Calu3 (cell line): ENCODE data around the gene DYSF. TPM values are rescaled to one million over a fixed set of nuclear protein-coding genes. Genes with fewer than 3 reads are reported as not detected.

Experiments
- BruUV-seq: library from RNA; stranded (reverse); fragments of 400-500 nt; replicated peaks from 2 replicates; lab custom pipeline; 2021; lab: Mats Ljungman, UMichigan
- CTCF ChIA-PET: fragments of 300-600 bp; sonication (Branson Sonifier 250); formaldehyde crosslinking; loops from one replicate; lab custom pipeline; 2022; ENCODE audit warnings: antibody characterized with exemption; lab: Charles Lee
- DNase-seq: peaks from one replicate; pipeline ENCODE4 v3.0.0; 2022
- H3K27ac Mint-ChIP-seq: one replicate; pipeline ENCODE4 v1.8.0; 2022; ENCODE audit warnings: mixed read lengths; ENCODE audit not compliant: unreplicated experiment
- H3K27me3 Mint-ChIP-seq: one replicate; pipeline ENCODE4 v1.8.0; 2022; ENCODE audit warnings: mixed read lengths; ENCODE audit not compliant: unreplicated experiment
- H3K36me3 Mint-ChIP-seq: one replicate; pipeline ENCODE4 v1.8.0; 2022; ENCODE audit warnings: mild to moderate bottlenecking, moderate library complexity, mixed read lengths; ENCODE audit not compliant: insufficient read depth, unreplicated experiment
- H3K4me1 Mint-ChIP-seq: one replicate; pipeline ENCODE4 v1.8.0; 2022; ENCODE audit warnings: mild to moderate bottlenecking, low read depth, mixed read lengths; ENCODE audit not compliant: unreplicated experiment
- H3K4me3 Mint-ChIP-seq: one replicate; pipeline ENCODE4 v1.8.0; 2022; ENCODE audit warnings: mild to moderate bottlenecking, low read depth, moderate library complexity, mixed read lengths; ENCODE audit not compliant: unreplicated experiment
- H3K9me3 Mint-ChIP-seq: one replicate; pipeline ENCODE4 v1.8.0; 2022; ENCODE audit warnings: low read depth, mixed read lengths; ENCODE audit not compliant: unreplicated experiment
- CTCF ChIP-seq: fragments of 200-600 bp; IDR thresholded peaks from one replicate; pipeline ENCODE4 v1.8.0; 2022; ENCODE audit warnings: antibody characterized with exemption; ENCODE audit not compliant: unreplicated experiment
- intact Hi-C: fragments of 100-400 bp; cut with micrococcal nuclease; formaldehyde crosslinking; loops from one replicate; pipeline ENCODE4 v1.10.0; 2022; ENCODE audit not compliant: unreplicated experiment
- total RNA-seq: library from RNA; stranded (reverse); gene quantifications from 2 replicates; pipeline ENCODE4 v1.2.3, GENCODE V29; 2022

Gene DYSF
- total RNA-seq, 1 experiment from 2014 or later: 3.2 TPM

GRCh38 chr2:71457123-71457915 lies 4.0 kb downstream of the DYSF start:
- Mint-ChIP-seq H3K36me3 (peaks cover 7% of the 10 kb centered on the region), H3K27ac (no peak overlapping the region), H3K4me1 (peaks cover 39% of the 10 kb centered on the region), H3K27me3 (peaks cover 29% of the 10 kb centered on the region), H3K9me3 (no peaks in the 10 kb centered on the region), H3K4me3 (no peak overlapping the region)
- CTCF ChIA-PET: interaction anchor here (0.9 to 2.2 kb wide), 2 partner anchors 53 to 57 kb away, joined by 5 to 8 read pairs; no protein-coding TSS in a partner anchor
- TF ChIP-seq CTCF: no peak
- no TSS peak for BruUV-seq
- no peak for DNase-seq
- intact Hi-C loops: no loop called here

GRCh38 chr2:71457923-71458322 lies 4.6 kb downstream of the DYSF start:
- TF ChIP-seq CTCF: no peak
- Mint-ChIP-seq H3K27me3 (peaks cover 23% of the 10 kb centered on the region), H3K4me1 (peaks cover 39% of the 10 kb centered on the region), H3K9me3 (no peaks in the 10 kb centered on the region), H3K27ac (no peak overlapping the region), H3K4me3 (no peak overlapping the region), H3K36me3 (peaks cover 7% of the 10 kb centered on the region)
- intact Hi-C loops: no loop called here
- CTCF ChIA-PET: no interaction called here
- no peak for DNase-seq
- no TSS peak for BruUV-seq

GRCh38 chr2:71458413-71459083 lies 5.2 kb downstream of the DYSF start:
- intact Hi-C loops: no loop called here
- Mint-ChIP-seq H3K9me3 (no peaks in the 10 kb centered on the region), H3K4me3 (no peak overlapping the region), H3K27ac (no peak overlapping the region), H3K36me3 (peaks cover 5% of the 10 kb centered on the region), H3K27me3 (peaks cover 22% of the 10 kb centered on the region), H3K4me1 (peaks cover 39% of the 10 kb centered on the region)
- no TSS peak for BruUV-seq
- CTCF ChIA-PET: no interaction called here
- no peak for DNase-seq
- TF ChIP-seq CTCF: no peak

GRCh38 chr2:71459084-71459431 lies 5.7 kb downstream of the DYSF start:
- no peak for TF ChIP-seq CTCF
- Mint-ChIP-seq H3K27me3 (peaks cover 22% of the 10 kb centered on the region), H3K27ac (no peak overlapping the region), H3K36me3 (peaks cover under 1% of the 10 kb centered on the region), H3K9me3 (no peaks in the 10 kb centered on the region), H3K4me3 (no peak overlapping the region), H3K4me1 (peaks cover 39% of the 10 kb centered on the region)
- no TSS peak for BruUV-seq
- CTCF ChIA-PET: no interaction called here
- DNase-seq: no peak
- intact Hi-C loops: no loop called here
